WTC11 (cell line): ENCODE measurements around the gene ENPP7. TPM values are rescaled to one million over a fixed set of nuclear protein-coding genes. Genes with fewer than 3 reads are reported as not detected.

ENCODE experiments used
- ATAC-seq: fragments of 200-7000 bp; cut with Tn5 transposase; 2 replicates; pipeline ENCODE4 v1.10.0; 2021; ENCODE audit warnings: mild to moderate bottlenecking, moderate library complexity
- Bru-seq: library from RNA; stranded (reverse); fragments of 400-500 nt; gene quantifications from one replicate; lab custom pipeline; 2021; lab: Mats Ljungman, UMichigan
- CTCF ChIA-PET: fragments of 300-600 bp; sonication (Branson Sonifier 250); formaldehyde crosslinking; loops from one replicate; lab custom pipeline; 2021; ENCODE audit warnings: antibody characterized with exemption; lab: Charles Lee
- POLR2A ChIA-PET: fragments of 350-600 bp; sonication (Branson Sonifier 250); formaldehyde crosslinking; loops from one replicate; lab custom pipeline; 2021; ENCODE audit warnings: antibody characterized with exemption; lab: Charles Lee
- DNase-seq: peaks from one replicate; pipeline ENCODE4 v3.0.0; 2021; ENCODE audit warnings: low spot score
- H3K27ac Mint-ChIP-seq: 2 replicates; pipeline ENCODE4 v1.8.0; 2021; ENCODE audit warnings: mixed read lengths
- H3K27me3 Mint-ChIP-seq: 2 replicates; pipeline ENCODE4 v1.8.0; 2021; ENCODE audit warnings: low read depth, mild to moderate bottlenecking, moderate library complexity, mixed read lengths
- H3K36me3 Mint-ChIP-seq: 2 replicates; pipeline ENCODE4 v1.8.0; 2021; ENCODE audit warnings: mixed read lengths
- H3K4me1 Mint-ChIP-seq: 2 replicates; pipeline ENCODE4 v1.8.0; 2022; ENCODE audit warnings: mixed read lengths
- H3K4me3 Mint-ChIP-seq: 2 replicates; pipeline ENCODE4 v1.8.0; 2021; ENCODE audit warnings: mild to moderate bottlenecking, moderate library complexity, mixed read lengths
- H3K9me3 Mint-ChIP-seq: 2 replicates; pipeline ENCODE4 v1.8.0; 2021; ENCODE audit warnings: mixed read lengths
- ATF1 ChIP-seq: sonication (generic); formaldehyde crosslinking; IDR thresholded peaks from 2 replicates; pipeline ENCODE4 v1.8.1; 2023; ENCODE audit warnings: mild to moderate bottlenecking, moderate library complexity, missing genetic modification reagents
- E2F1 ChIP-seq: sonication (generic); formaldehyde crosslinking; IDR thresholded peaks from 2 replicates; pipeline ENCODE4 v1.8.0; 2022; ENCODE audit warnings: mild to moderate bottlenecking, missing genetic modification reagents
- FOXP1 ChIP-seq: sonication (generic); formaldehyde crosslinking; IDR thresholded peaks from 2 replicates; pipeline ENCODE4 v1.8.0; 2022; ENCODE audit warnings: missing genetic modification reagents, mild to moderate bottlenecking, moderate library complexity, borderline replicate concordance
- GABPB1 ChIP-seq: sonication (generic); formaldehyde crosslinking; IDR thresholded peaks from 2 replicates; pipeline ENCODE4 v1.8.1; 2023; ENCODE audit warnings: mild to moderate bottlenecking, missing genetic modification reagents
- MYBL2 ChIP-seq: sonication (generic); formaldehyde crosslinking; IDR thresholded peaks from 2 replicates; pipeline ENCODE4 v1.8.1; 2023; ENCODE audit warnings: mild to moderate bottlenecking, moderate library complexity, missing genetic modification reagents
- SOX15 ChIP-seq: fragments of 250-450 bp; sonication (Bioruptor Pico); IDR thresholded peaks from 2 replicates; pipeline ENCODE4 v1.9.0; 2021; ENCODE audit warnings: mild to moderate bottlenecking
- TEAD4 ChIP-seq: sonication (generic); formaldehyde crosslinking; IDR thresholded peaks from 2 replicates; pipeline ENCODE4 v1.8.0; 2022; ENCODE audit warnings: mild to moderate bottlenecking, missing genetic modification reagents
- long read RNA-seq, 3 experiments: library from RNA in 1 of 3; library from capped mRNA in 1 of 3; library from polyadenylated mRNA in 1 of 3; unstranded in 2 of 3; stranded (forward) in 1 of 3; transcript quantifications; one replicate each; pipeline ENCODE4 v2.0.0, GENCODE V29; 2021
- total RNA-seq: library from RNA; stranded (reverse); gene quantifications from 3 replicates; pipeline ENCODE4 v1.2.3, GENCODE V29; 2021
- TF ChIP-seq, protein P1 (sequence below): sonication (generic); formaldehyde crosslinking; IDR thresholded peaks from 2 replicates; pipeline ENCODE4 v1.8.0; 2022; ENCODE audit warnings: mild to moderate bottlenecking, missing genetic modification reagents
- TF ChIP-seq, protein P2 (sequence below): sonication (generic); formaldehyde crosslinking; IDR thresholded peaks from 2 replicates; pipeline ENCODE4 v1.8.0; 2023; ENCODE audit warnings: missing genetic modification reagents
- TF ChIP-seq, protein P3 (sequence below): sonication (generic); formaldehyde crosslinking; IDR thresholded peaks from 2 replicates; pipeline ENCODE4 v1.8.0; 2023; ENCODE audit warnings: mild to moderate bottlenecking, missing genetic modification reagents

The ENPP7 gene, protein sequence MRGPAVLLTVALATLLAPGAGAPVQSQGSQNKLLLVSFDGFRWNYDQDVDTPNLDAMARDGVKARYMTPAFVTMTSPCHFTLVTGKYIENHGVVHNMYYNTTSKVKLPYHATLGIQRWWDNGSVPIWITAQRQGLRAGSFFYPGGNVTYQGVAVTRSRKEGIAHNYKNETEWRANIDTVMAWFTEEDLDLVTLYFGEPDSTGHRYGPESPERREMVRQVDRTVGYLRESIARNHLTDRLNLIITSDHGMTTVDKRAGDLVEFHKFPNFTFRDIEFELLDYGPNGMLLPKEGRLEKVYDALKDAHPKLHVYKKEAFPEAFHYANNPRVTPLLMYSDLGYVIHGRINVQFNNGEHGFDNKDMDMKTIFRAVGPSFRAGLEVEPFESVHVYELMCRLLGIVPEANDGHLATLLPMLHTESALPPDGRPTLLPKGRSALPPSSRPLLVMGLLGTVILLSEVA
- 0.11 TPM in 1 of 3 replicates, not detected in the others for total RNA-seq
- not detected for Bru-seq, nascent RNA
- long read RNA-seq, experiment 1: 0 reads
- long read RNA-seq, experiment 2: 0 reads
- long read RNA-seq, experiment 3: 0 reads

GRCh38 chr17:79730769-79731483 lies at the start of gene ENPP7:
TSS of gene ENPP7 (plus strand) at chr17:79730943. CDS start at chr17:79731140, 197 bp downstream.
- CTCF ChIA-PET: no interaction called here
- no peak within 1 kb of the TSS for H3K27ac Mint-ChIP-seq

GRCh38 chr17:79681101-79681621 lies 49.6 kb upstream of the ENPP7 start:
- H3K36me3 Mint-ChIP-seq: no peaks in the 10 kb centered on the region
- no peaks in the 10 kb centered on the region for H3K9me3 Mint-ChIP-seq
- peaks cover 4% of the 10 kb centered on the region; the same call in 1 of the 2 replicates for H3K27me3 Mint-ChIP-seq
- DNase-seq (no peak), ATAC-seq (no peak)
- H3K4me1 Mint-ChIP-seq: peaks cover 5% of the 10 kb centered on the region; the same call in 1 of the 2 replicates
- H3K4me3 Mint-ChIP-seq: no peak overlapping the region
- no peak overlapping the region for H3K27ac Mint-ChIP-seq
- TF ChIP-seq, protein P1, sequence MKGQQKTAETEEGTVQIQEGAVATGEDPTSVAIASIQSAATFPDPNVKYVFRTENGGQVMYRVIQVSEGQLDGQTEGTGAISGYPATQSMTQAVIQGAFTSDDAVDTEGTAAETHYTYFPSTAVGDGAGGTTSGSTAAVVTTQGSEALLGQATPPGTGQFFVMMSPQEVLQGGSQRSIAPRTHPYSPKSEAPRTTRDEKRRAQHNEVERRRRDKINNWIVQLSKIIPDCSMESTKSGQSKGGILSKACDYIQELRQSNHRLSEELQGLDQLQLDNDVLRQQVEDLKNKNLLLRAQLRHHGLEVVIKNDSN (CRISPR knock-in tag): no peak
- no peak for TF ChIP-seq E2F1 (CRISPR knock-in tag)
- no peak for TF ChIP-seq FOXP1 (CRISPR knock-in tag)
- TF ChIP-seq, protein P2, sequence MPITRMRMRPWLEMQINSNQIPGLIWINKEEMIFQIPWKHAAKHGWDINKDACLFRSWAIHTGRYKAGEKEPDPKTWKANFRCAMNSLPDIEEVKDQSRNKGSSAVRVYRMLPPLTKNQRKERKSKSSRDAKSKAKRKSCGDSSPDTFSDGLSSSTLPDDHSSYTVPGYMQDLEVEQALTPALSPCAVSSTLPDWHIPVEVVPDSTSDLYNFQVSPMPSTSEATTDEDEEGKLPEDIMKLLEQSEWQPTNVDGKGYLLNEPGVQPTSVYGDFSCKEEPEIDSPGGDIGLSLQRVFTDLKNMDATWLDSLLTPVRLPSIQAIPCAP (CRISPR knock-in tag): no peak
- no peak for TF ChIP-seq ATF1 (CRISPR knock-in tag)
- ChIA-PET CTCF (interaction anchor here (1.5 kb wide), 1 partner anchor 22 kb away, joined by 5 read pairs; no protein-coding TSS in a partner anchor), POLR2A (no interaction called here)

More at GRCh38 chr17:79730769-79731483, at the start of gene ENPP7:
- ATAC-seq (no peak), DNase-seq (no peak)
- 0 out of 2 replicates have a peak, but pooled peaks cover 6% of the 10 kb centered on the region for H3K4me1 Mint-ChIP-seq
- POLR2A ChIA-PET: no interaction called here
- TF ChIP-seq TEAD4 (CRISPR knock-in tag): no peak
- TF ChIP-seq GABPB1 (CRISPR knock-in tag): 0 out of 2 replicates have a peak, but pooled peaks have one; percentile 32
- TF ChIP-seq MYBL2 (CRISPR knock-in tag): no peak
- TF ChIP-seq, protein P3, sequence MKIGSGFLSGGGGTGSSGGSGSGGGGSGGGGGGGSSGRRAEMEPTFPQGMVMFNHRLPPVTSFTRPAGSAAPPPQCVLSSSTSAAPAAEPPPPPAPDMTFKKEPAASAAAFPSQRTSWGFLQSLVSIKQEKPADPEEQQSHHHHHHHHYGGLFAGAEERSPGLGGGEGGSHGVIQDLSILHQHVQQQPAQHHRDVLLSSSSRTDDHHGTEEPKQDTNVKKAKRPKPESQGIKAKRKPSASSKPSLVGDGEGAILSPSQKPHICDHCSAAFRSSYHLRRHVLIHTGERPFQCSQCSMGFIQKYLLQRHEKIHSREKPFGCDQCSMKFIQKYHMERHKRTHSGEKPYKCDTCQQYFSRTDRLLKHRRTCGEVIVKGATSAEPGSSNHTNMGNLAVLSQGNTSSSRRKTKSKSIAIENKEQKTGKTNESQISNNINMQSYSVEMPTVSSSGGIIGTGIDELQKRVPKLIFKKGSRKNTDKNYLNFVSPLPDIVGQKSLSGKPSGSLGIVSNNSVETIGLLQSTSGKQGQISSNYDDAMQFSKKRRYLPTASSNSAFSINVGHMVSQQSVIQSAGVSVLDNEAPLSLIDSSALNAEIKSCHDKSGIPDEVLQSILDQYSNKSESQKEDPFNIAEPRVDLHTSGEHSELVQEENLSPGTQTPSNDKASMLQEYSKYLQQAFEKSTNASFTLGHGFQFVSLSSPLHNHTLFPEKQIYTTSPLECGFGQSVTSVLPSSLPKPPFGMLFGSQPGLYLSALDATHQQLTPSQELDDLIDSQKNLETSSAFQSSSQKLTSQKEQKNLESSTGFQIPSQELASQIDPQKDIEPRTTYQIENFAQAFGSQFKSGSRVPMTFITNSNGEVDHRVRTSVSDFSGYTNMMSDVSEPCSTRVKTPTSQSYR (CRISPR knock-in tag): no peak
- TF ChIP-seq, all 79 proteins: peak for 1
- no peaks in the 10 kb centered on the region for H3K36me3 Mint-ChIP-seq
- H3K9me3 Mint-ChIP-seq: no peaks in the 10 kb centered on the region
- H3K27me3 Mint-ChIP-seq: no peaks in the 10 kb centered on the region; the same call in 1 of the 2 replicates
- no peak within 1 kb of the TSS for H3K4me3 Mint-ChIP-seq

DNA sequence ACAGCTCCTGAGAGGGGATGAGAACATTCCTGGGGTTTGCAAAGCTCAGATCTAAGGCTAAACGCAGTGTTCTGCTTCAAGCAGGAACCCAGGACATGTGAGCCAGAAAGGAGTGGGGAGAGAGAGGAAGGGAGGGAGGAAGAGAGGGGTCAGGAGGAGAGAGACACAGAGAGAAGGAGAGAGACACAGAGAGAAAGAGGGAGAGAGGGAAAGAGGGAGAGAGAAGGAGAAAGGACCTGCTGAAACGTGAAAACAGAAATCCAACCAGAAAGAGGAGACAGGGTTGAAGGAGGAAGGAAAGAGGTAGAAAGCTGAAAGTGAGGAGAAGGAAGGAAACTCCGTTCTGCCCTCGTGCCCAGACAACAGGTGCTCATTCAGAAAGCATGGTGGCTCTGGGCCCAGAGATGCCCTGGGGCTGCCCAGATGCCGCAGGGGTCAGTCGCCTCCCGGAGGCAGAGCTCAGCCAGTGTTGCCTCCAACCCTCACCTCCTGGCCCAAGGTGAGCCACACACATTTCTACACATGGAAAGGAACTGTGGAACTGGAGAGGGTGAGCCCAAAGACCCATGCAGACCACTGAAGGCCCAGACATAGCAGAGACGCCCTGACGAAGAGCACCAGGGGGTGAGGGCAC lies 49.0 kb upstream of the ENPP7 start:
- no peak overlapping the region for H3K27ac Mint-ChIP-seq
- H3K4me1 Mint-ChIP-seq: peaks cover 5% of the 10 kb centered on the region; the same call in 1 of the 2 replicates
- TF ChIP-seq SOX15 (CRISPR knock-in tag) (no peak), MYBL2 (CRISPR knock-in tag) (no peak)
- CTCF ChIA-PET: interaction anchor here (1.1 to 1.5 kb wide), 2 partner anchors 17 to 23 kb away, joined by 3 to 5 read pairs; no protein-coding TSS in a partner anchor
- H3K36me3 Mint-ChIP-seq: no peaks in the 10 kb centered on the region
- DNase-seq (no peak), ATAC-seq (no peak)
- no peak overlapping the region for H3K4me3 Mint-ChIP-seq
- POLR2A ChIA-PET: no interaction called here
- no peaks in the 10 kb centered on the region for H3K9me3 Mint-ChIP-seq
- H3K27me3 Mint-ChIP-seq: peaks cover 4% of the 10 kb centered on the region; the same call in 1 of the 2 replicates
